GM12872 (cell line): ENCODE results near the gene SLC25A44.

Experiments used
- CTCF ChIP-seq: IDR thresholded peaks from 3 replicates; pipeline ENCODE4 v1.5.1; 2011; ENCODE audit warnings: low read depth, mild to moderate bottlenecking, low read length, moderate library complexity; ENCODE audit not compliant: insufficient read depth

The SLC25A44 gene

GRCh38 chr1:156259805-156260204, 65.9 kb downstream of the SLC25A44 start:
- TF ChIP-seq CTCF, result 0 out of 3 replicates have a peak, but pooled peaks have one; percentile 22

GRCh38 chr1:156260896-156261295, 67.0 kb downstream of the SLC25A44 start:
- no peak for TF ChIP-seq CTCF
